CD14-positive monocyte (primary cell): ENCODE measurements around the gene SLC9A8. TPM values are rescaled to one million over a fixed set of nuclear protein-coding genes. Genes with fewer than 3 reads are reported as not detected.

ENCODE experiments used
- DNase-seq, 3 donors: peaks; one replicate each; pipeline ENCODE4 v3.0.0-alpha.2; 2011 to 2022
- H2AFZ ChIP-seq: 2 replicates; pipeline ENCODE4 v1.6.0; 2012; ENCODE audit warnings: mild to moderate bottlenecking, low read depth, low read length, inconsistent platforms; ENCODE audit not compliant: insufficient read depth, poor library complexity, severe bottlenecking
- H3K27ac ChIP-seq, 2 donors: 1 replicate in 1 of 2; 2 replicates in 1 of 2; pipeline ENCODE4 v1.5.1; 2012 to 2013; ENCODE audit warnings: low read length in 2 of 2, control low read depth in 1 of 2, inconsistent platforms in 1 of 2, low read depth in 1 of 2, mild to moderate bottlenecking in 1 of 2
- H3K27me3 ChIP-seq, 2 donors: one replicate each; pipeline versions ENCODE4 v1.6.0 to v1.6.1; 2011 to 2013; ENCODE audit warnings: low read length in 2 of 2; ENCODE audit not compliant: control insufficient read depth in 2 of 2, insufficient read depth in 2 of 2
- H3K36me3 ChIP-seq, 2 donors: replicated peaks in 1 of 2; 1 replicate in 1 of 2; 2 replicates in 1 of 2; pipeline versions ENCODE4 v1.5.1 to v1.6.1; 2012 to 2013; ENCODE audit warnings: low read length in 2 of 2, control low read depth in 1 of 2, inconsistent platforms in 1 of 2, mild to moderate bottlenecking in 1 of 2; ENCODE audit not compliant: insufficient read depth in 2 of 2, control insufficient read depth in 1 of 2
- H3K4me1 ChIP-seq, 2 donors: 1 replicate in 1 of 2; 2 replicates in 1 of 2; pipeline versions ENCODE4 v1.5.1 to v1.6.1; 2012 to 2013; ENCODE audit warnings: low read length in 2 of 2, control low read depth in 1 of 2, inconsistent platforms in 1 of 2, mild to moderate bottlenecking in 1 of 2, moderate library complexity in 1 of 2; ENCODE audit not compliant: insufficient read depth in 2 of 2, control insufficient read depth in 1 of 2
- H3K4me2 ChIP-seq: replicated peaks from 2 replicates; pipeline ENCODE3; 2012; ENCODE audit warnings: low read length, moderate library complexity, mild to moderate bottlenecking; ENCODE audit not compliant: poor library complexity, severe bottlenecking; ENCODE audit errors: extremely low read depth
- H3K4me3 ChIP-seq, 3 experiments: fragments of 200-600 bp in 1 of 3; sonication (generic) in 1 of 3; replicated peaks in 1 of 3; 1 replicate in 2 of 3; 2 replicates in 1 of 3; pipeline ENCODE4 v1.5.1; 2011 to 2013; ENCODE audit warnings: low read length in 3 of 3, mild to moderate bottlenecking in 3 of 3, control low read depth in 2 of 3, low read depth in 2 of 3, inconsistent platforms in 1 of 3, moderate library complexity in 1 of 3
- H3K79me2 ChIP-seq: 2 replicates; pipeline ENCODE4 v1.6.0; 2012; ENCODE audit warnings: mild to moderate bottlenecking, control low read depth, inconsistent platforms, low read length, moderate library complexity; ENCODE audit not compliant: insufficient read depth
- H3K9ac ChIP-seq: 2 replicates; pipeline ENCODE4 v1.6.0; 2017; ENCODE audit warnings: low read length, mild to moderate bottlenecking; ENCODE audit not compliant: insufficient read depth, poor library complexity, severe bottlenecking
- H3K9me3 ChIP-seq, 2 donors: replicated peaks in 1 of 2; 1 replicate in 1 of 2; 2 replicates in 1 of 2; pipeline versions ENCODE4 v1.5.1 to v1.6.1; 2012 to 2013; ENCODE audit warnings: low read length in 2 of 2, control low read depth in 1 of 2; ENCODE audit not compliant: control insufficient read depth in 1 of 2, insufficient read depth in 1 of 2
- H4K20me1 ChIP-seq: 2 replicates; pipeline ENCODE4 v1.6.0; 2012; ENCODE audit warnings: mild to moderate bottlenecking, low read length, control low read depth, moderate library complexity; ENCODE audit not compliant: insufficient read depth
- H3K27ac Mint-ChIP-seq, 7 donors: one replicate each; pipeline ENCODE4 v1.8.0; 2020; ENCODE audit warnings: mild to moderate bottlenecking in 7 of 7, mixed read lengths in 7 of 7, moderate library complexity in 6 of 7, inconsistent platforms in 2 of 7
- H3K27me3 Mint-ChIP-seq, 3 donors: one replicate each; pipeline ENCODE4 v1.8.0; 2021 to 2022; ENCODE audit warnings: low read depth in 3 of 3, mild to moderate bottlenecking in 3 of 3, mixed read lengths in 3 of 3, moderate library complexity in 3 of 3, inconsistent platforms in 1 of 3
- H3K36me3 Mint-ChIP-seq, 2 donors: one replicate each; pipeline ENCODE4 v1.8.0; 2020; ENCODE audit warnings: mixed read lengths in 2 of 2, inconsistent platforms in 1 of 2, mild to moderate bottlenecking in 1 of 2
- H3K4me1 Mint-ChIP-seq: one replicate; pipeline ENCODE4 v1.8.0; 2020; ENCODE audit warnings: mild to moderate bottlenecking, mixed read lengths
- H3K4me3 Mint-ChIP-seq, 2 donors: one replicate each; pipeline ENCODE4 v1.8.0; 2020; ENCODE audit warnings: mild to moderate bottlenecking in 2 of 2, mixed read lengths in 2 of 2, moderate library complexity in 1 of 2
- H3K9me3 Mint-ChIP-seq, 7 donors: one replicate each; pipeline ENCODE4 v1.8.0; 2020 to 2022; ENCODE audit warnings: mixed read lengths in 7 of 7, mild to moderate bottlenecking in 6 of 7, moderate library complexity in 6 of 7, inconsistent platforms in 2 of 7
- WGBS: methylation state at CpG from one replicate; pipeline ENCODE4 v1.1.5; 2013; ENCODE audit warnings: missing lambda C conversion rate; ENCODE audit not compliant: insufficient coverage; 5-methylcytosine and 5-hydroxymethylcytosine counted together
- intact Hi-C, 2 donors: fragments of 100-400 bp; cut with micrococcal nuclease; formaldehyde crosslinking; loops; one replicate each; pipeline versions ENCODE4 v1.15.0 to v1.15.1; 2023
- polyA plus RNA-seq, 3 donors: library from polyadenylated mRNA; depleted of rRNA in 1 of 3; unstranded in 2 of 3; stranded (reverse) in 1 of 3; fragments of 300-500 nt in 2 of 3; fragments of >200 nt in 1 of 3; fragmentation: Illumina TruSeq in 2 of 3; gene quantifications; 1 replicate in 2 of 3; 2 replicates in 1 of 3; pipeline ENCODE4 v1.2.3, GENCODE V29; 2012 to 2021
- TF ChIP-seq, protein P1 (sequence below): fragments of 200-600 bp; IDR thresholded peaks from one replicate; pipeline ENCODE4 v1.8.0; 2022; ENCODE audit warnings: antibody characterized with exemption, mild to moderate bottlenecking

SLC9A8 gene
- polyA plus RNA-seq, 3 donors: 3.0 to 14.6 (median 3.3) TPM

GRCh38 chr20:49856904-49857303, 44.3 kb downstream of the SLC9A8 start:
- H3K36me3 ChIP-seq: peaks cover 64 to 98% of the 10 kb centered on the region in 2 donors
- no CpG with 5 or more reads among the region's 3 CpGs for WGBS
- H3K9me3 Mint-ChIP-seq: no peaks in the 10 kb centered on the region

GRCh38 chr20:49858076-49858585, 45.5 kb downstream of the SLC9A8 start:
- no peak overlapping the region for H3K4me3 ChIP-seq
- no peak overlapping the region for H3K27ac ChIP-seq
- H3K27me3 ChIP-seq: no peaks in the 10 kb centered on the region
- Mint-ChIP-seq H3K27ac (no peak overlapping the region), H3K27me3 (no peaks in the 10 kb centered on the region), H3K4me3 (no peak overlapping the region), H3K9me3 (no peaks in the 10 kb centered on the region), H3K4me1 (no peaks in the 10 kb centered on the region), H3K36me3 (peaks cover 79 to 93% of the 10 kb centered on the region in 2 donors)
- no peaks in the 10 kb centered on the region for H3K4me1 ChIP-seq
- H3K9me3 ChIP-seq: no peaks in the 10 kb centered on the region
- H3K79me2 ChIP-seq: no peaks in the 10 kb centered on the region
- intact Hi-C loops: no loop called here
- no CpG with 5 or more reads among the region's 2 CpGs for WGBS
- H3K4me2 ChIP-seq: no peak overlapping the region
- TF ChIP-seq, protein P1, sequence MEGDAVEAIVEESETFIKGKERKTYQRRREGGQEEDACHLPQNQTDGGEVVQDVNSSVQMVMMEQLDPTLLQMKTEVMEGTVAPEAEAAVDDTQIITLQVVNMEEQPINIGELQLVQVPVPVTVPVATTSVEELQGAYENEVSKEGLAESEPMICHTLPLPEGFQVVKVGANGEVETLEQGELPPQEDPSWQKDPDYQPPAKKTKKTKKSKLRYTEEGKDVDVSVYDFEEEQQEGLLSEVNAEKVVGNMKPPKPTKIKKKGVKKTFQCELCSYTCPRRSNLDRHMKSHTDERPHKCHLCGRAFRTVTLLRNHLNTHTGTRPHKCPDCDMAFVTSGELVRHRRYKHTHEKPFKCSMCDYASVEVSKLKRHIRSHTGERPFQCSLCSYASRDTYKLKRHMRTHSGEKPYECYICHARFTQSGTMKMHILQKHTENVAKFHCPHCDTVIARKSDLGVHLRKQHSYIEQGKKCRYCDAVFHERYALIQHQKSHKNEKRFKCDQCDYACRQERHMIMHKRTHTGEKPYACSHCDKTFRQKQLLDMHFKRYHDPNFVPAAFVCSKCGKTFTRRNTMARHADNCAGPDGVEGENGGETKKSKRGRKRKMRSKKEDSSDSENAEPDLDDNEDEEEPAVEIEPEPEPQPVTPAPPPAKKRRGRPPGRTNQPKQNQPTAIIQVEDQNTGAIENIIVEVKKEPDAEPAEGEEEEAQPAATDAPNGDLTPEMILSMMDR: no peak
- H3K9ac ChIP-seq: no peak overlapping the region
- no peak for DNase-seq
- H2AFZ ChIP-seq: no peak overlapping the region
- no peaks in the 10 kb centered on the region for H4K20me1 ChIP-seq
- peaks cover 53 to 98% of the 10 kb centered on the region in 2 donors for H3K36me3 ChIP-seq

More at GRCh38 chr20:49856904-49857303, 44.3 kb downstream of the SLC9A8 start:
- Histone ChIP-seq H3K4me3 (no peak overlapping the region), H3K27ac (no peak overlapping the region), H2AFZ (no peak overlapping the region), H3K9ac (no peak overlapping the region), H3K79me2 (no peaks in the 10 kb centered on the region), H4K20me1 (no peaks in the 10 kb centered on the region), H3K9me3 (no peaks in the 10 kb centered on the region), H3K4me2 (no peak overlapping the region), H3K4me1 (no peaks in the 10 kb centered on the region), H3K27me3 (no peaks in the 10 kb centered on the region)
- Mint-ChIP-seq H3K4me3 (no peak overlapping the region), H3K36me3 (peaks cover 84 to 95% of the 10 kb centered on the region in 2 donors), H3K27ac (peak overlapping the region in 1 of 7 donors; percentile 1), H3K27me3 (no peaks in the 10 kb centered on the region), H3K4me1 (no peaks in the 10 kb centered on the region)
- TF ChIP-seq, protein P1: no peak
- intact Hi-C loops: no loop called here
- no peak for DNase-seq
